ENCODE measurements around the gene PHF1.

DNA sequence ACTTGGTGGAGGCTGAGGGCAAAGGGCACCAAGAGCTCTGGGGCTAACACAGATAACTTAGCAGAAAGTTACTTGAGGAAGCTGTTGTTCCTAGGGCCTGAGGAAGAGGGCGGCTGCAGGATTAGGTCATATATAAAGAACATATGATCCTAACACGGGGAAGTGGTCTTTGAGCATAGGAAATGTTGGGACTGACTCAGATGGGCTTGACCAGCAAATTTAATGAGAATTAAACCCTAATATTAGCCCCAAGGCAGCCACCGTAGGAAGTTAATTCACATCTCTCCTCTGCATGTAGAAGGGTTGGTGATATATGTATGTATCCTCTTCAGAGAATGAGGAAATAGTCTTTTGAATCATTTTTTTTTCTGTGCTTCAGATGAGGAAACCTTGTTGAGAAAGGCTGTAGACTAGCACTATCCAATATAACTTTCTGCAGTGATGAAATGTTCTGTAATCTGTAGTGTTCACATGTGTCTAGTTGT is 34.3 kb downstream of the PHF1 start:
- TF ChIP-seq POLR2A (IDR thresholded peaks at IDR 0.05; ENCODE audit: extremely low read depth, insufficient read length) (no peak), CTCF (IDR thresholded peaks at IDR 0.05; ENCODE audit: low read depth, low read length) (no peak), MAX (IDR thresholded peaks at IDR 0.05; ENCODE audit: low read depth, low read length) (no peak), MYC (IDR thresholded peaks at IDR 0.05; ENCODE audit: low read depth, low read length) (no peak)

Data from NB4 (cell line).